Measurements from ENCODE around the gene SSR4.

The SSR4 gene

DNA sequence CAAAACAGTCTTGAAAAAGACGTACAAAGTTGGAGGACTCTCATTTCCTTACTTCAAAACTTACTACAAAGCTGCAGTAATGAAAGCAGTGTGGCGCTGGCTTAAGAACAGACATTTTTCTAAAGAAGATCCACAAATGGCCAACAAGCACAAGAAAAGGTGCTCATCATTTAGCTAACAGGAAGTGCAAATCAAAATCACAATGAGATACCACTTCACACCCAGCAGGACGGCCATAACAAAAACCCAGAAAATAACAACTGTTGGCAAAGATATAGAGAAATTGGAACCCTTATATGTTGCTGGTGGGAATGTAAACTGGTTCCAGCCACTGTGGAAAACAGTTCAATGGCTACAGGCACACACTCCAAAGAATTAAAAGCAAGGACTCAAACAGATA is 32.5 kb downstream of the SSR4 start:
- TF ChIP-seq, protein P1, sequence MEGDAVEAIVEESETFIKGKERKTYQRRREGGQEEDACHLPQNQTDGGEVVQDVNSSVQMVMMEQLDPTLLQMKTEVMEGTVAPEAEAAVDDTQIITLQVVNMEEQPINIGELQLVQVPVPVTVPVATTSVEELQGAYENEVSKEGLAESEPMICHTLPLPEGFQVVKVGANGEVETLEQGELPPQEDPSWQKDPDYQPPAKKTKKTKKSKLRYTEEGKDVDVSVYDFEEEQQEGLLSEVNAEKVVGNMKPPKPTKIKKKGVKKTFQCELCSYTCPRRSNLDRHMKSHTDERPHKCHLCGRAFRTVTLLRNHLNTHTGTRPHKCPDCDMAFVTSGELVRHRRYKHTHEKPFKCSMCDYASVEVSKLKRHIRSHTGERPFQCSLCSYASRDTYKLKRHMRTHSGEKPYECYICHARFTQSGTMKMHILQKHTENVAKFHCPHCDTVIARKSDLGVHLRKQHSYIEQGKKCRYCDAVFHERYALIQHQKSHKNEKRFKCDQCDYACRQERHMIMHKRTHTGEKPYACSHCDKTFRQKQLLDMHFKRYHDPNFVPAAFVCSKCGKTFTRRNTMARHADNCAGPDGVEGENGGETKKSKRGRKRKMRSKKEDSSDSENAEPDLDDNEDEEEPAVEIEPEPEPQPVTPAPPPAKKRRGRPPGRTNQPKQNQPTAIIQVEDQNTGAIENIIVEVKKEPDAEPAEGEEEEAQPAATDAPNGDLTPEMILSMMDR (IDR thresholded peaks at IDR 0.05; ENCODE audit: insufficient read depth, low read depth, low read length, missing control alignments) = no peak
- DNase-seq (ENCODE audit: low read depth) = no peak
- H3K4me3 ChIP-seq (ENCODE audit: low read length) = no peak overlapping the region

DNA sequence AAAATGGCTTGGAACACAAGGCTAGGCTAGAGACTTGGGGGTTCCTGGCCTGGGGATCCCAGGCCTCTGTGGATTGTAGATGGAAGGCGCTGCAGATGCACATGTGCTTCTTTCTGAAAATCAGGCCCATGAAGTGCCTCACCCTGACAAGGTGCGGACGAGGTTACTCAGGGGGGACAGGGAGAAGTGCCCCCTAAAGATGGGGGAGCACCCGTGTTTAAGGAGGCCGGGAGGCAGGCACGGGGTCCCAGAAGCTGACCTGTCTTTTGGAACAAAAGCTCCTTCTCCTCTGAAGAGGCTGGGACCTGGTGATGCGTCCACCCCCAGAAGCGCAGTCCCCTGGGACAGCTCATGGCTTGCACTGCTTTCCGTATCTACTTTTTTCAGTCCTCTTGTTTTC is 33.4 kb downstream of the SSR4 start:
- DNase-seq (ENCODE audit: low read depth) = no peak
- H3K4me3 ChIP-seq (ENCODE audit: low read length) = no peak overlapping the region
- TF ChIP-seq, protein P1 (IDR thresholded peaks at IDR 0.05; ENCODE audit: insufficient read depth, low read depth, low read length, missing control alignments) = no peak

DNA sequence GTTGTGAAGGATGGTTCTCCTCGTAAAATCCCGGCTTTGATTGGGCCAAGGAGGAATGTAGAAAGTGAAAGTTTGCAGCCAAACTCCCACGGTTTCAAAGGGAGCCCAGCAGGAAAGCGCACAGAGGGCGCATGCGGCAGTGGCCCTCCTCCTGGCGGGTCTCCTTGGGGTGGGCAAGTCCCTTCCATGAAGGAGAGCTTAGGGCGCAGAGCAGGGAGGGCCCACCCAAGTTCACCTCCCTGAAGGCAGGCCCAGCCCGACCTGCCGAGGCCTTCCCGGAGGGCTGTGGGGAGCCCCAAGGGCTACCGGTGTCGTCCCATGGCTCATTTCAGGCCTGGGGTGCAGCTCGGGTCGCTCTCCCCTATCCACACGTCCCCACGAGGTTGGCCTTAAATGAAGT is 33.8 kb downstream of the SSR4 start:
- no peak overlapping the region for H3K4me3 ChIP-seq (ENCODE audit: low read length)
- TF ChIP-seq, protein P1 (IDR thresholded peaks at IDR 0.05; ENCODE audit: insufficient read depth, low read depth, low read length, missing control alignments) = no peak
- no peak for DNase-seq (ENCODE audit: low read depth)

DNA sequence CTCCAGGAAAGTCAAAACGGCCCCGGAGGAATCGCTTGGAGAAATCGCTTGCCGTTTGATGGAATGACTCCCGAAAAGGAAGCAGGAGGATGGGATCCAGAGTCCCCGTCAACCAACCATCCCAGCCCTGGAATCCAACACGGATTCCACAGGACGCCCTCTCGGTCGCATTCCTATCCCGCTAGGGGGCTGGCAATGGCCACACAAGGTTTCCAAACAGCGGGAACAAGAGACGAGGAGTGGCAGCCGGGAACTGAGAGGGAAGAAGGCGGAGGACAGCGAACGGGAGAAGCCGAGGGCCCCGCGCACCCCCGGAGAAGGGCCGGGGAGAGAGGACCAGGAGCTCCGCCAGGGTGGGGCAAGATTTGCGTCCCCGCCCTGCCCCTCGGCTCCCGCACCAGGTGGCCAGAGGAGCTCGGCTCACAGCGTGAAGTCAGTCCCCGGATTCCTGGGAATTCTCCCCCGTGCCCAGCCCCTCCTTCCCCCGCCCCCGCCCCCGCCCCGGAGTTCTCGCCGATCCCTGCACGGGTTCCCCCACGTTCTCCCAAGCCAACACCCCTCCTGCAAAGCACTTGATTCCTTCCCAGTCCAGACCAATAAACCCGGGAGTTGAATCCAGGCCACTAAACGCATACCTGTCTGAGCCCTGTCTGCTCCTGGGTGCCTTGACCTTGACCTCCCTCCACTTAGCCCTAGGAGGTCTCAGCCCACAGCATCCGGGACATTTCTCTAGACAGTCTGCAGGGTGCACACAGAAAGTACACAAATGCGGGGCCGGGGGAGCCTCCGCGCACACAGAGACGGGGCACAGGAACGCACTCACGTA is 34.5 kb downstream of the SSR4 start:
- no peak for DNase-seq (ENCODE audit: low read depth)
- no peak overlapping the region for H3K4me3 ChIP-seq (ENCODE audit: low read length)
- TF ChIP-seq, protein P1 (IDR thresholded peaks at IDR 0.05; ENCODE audit: insufficient read depth, low read depth, low read length, missing control alignments) = no peak

DNA sequence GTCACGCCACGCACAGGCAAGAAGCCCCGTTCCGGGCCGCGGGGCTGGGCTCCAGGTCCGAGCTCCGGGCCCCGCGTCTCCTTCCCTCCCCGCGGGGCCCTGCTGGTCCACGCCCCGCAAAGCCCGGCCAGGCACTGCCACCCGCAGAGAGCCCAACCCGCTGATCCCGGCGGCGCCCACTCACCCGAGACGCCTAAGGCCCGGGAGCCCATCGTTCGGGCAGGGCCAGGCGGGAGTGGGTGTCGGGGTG is 35.0 kb downstream of the SSR4 start:
- TF ChIP-seq, protein P1 (IDR thresholded peaks at IDR 0.05; ENCODE audit: insufficient read depth, low read depth, low read length, missing control alignments) = no peak
- DNase-seq (ENCODE audit: low read depth) = no peak
- H3K4me3 ChIP-seq (ENCODE audit: low read length) = no peak overlapping the region

DNA sequence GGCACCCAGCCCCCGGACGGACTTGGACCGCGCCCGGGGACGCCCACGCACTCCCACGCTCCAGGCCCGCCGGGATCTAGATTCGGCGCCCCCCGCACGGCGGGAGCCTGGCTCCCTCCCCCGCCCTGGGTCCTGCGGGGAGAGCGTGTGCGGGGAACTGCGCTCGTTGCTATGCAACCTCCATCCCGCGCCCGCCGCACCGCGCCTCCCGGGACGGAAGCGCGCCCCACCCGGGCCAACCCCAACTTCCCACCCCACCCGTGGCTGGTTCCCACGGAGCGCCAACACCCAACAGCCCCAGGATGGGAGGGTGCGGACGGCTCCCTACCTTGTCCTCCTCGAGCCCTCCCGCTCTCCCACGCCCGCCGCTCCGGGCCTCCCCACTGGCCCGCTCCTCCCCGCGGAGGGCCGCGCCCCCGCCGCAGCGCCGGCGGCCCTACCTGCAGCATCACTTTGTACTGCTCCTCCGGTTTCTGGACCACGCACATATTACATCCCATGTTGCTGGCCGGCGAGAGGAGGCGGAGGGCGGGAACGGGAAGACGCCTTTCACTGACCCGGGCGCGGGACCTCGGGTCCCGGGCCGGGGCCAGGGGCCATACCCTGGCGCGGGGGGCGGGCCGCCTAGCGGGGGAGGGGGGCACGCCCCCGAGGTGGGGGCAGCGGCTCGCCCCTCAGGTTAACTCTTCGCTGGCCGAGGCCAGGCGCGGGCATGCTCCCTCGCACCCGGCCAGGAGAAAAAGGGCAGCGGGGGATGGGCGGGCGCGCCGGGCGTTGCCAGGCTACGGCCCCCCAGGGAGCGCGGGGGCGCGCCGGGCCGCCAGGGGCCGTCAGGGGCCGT is 35.6 kb downstream of the SSR4 start, which contains the start of gene PDZD4:
Gene PDZD4 (minus strand): TSS at position 746 of the 841 bp plus-strand sequence. CDS start 246 bp downstream, at position 500.
- TF ChIP-seq, protein P1 (IDR thresholded peaks at IDR 0.05; ENCODE audit: insufficient read depth, low read depth, low read length, missing control alignments) = no peak
- H3K4me3 ChIP-seq (ENCODE audit: low read length) = no peak within 1 kb of the TSS
- no peak for DNase-seq (ENCODE audit: low read depth)
